GM21717 (cell line): ENCODE measurements around the gene BICC1.

Experiments used
- ATAC-seq: cut with Tn5 transposase; IDR thresholded peaks from one replicate; pipeline ENCODE4 v1.9.1; 2021; ENCODE audit warnings: mild to moderate bottlenecking, moderate library complexity; ENCODE audit not compliant: unreplicated experiment

Gene BICC1

GRCh38 chr10:58560068-58560467 lies 47.4 kb downstream of the BICC1 start:
- no peak for ATAC-seq

- ATAC-seq = no peak
Measured at GRCh38 chr10:58565271-58565670, 52.6 kb downstream of the BICC1 start.

- ATAC-seq = no peak
Measured at GRCh38 chr10:58567652-58568051, 55.0 kb downstream of the BICC1 start.

GRCh38 chr10:58568428-58568935 lies 55.8 kb downstream of the BICC1 start:
- ATAC-seq = no peak

GRCh38 chr10:58570307-58570723 lies 57.6 kb downstream of the BICC1 start:
- ATAC-seq = no peak

GRCh38 chr10:58570979-58571378 lies 58.3 kb downstream of the BICC1 start:
- ATAC-seq = no peak

GRCh38 chr10:58573144-58573543 lies 60.5 kb downstream of the BICC1 start:
- ATAC-seq = no peak

- ATAC-seq = no peak
Measured at GRCh38 chr10:58574058-58574457, 61.4 kb downstream of the BICC1 start.

GRCh38 chr10:58575491-58575890 lies 62.8 kb downstream of the BICC1 start:
- ATAC-seq = no peak

- ATAC-seq = no peak
Measured at GRCh38 chr10:58576751-58577436, 64.2 kb downstream of the BICC1 start.

GRCh38 chr10:58577437-58577777 lies 64.7 kb downstream of the BICC1 start:
- ATAC-seq = no peak

GRCh38 chr10:58578366-58578765 lies 65.7 kb downstream of the BICC1 start:
- no peak for ATAC-seq

GRCh38 chr10:58579011-58579655 lies 66.5 kb downstream of the BICC1 start:
- ATAC-seq = no peak

GRCh38 chr10:58582045-58582444 lies 69.4 kb downstream of the BICC1 start:
- ATAC-seq = no peak

GRCh38 chr10:58585435-58585834 lies 72.8 kb downstream of the BICC1 start:
- ATAC-seq = no peak

- ATAC-seq = no peak
Measured at GRCh38 chr10:58586282-58587245, 73.9 kb downstream of the BICC1 start.

- ATAC-seq = no peak
Measured at GRCh38 chr10:58587676-58588075, 75.0 kb downstream of the BICC1 start.

- no peak for ATAC-seq
Measured at GRCh38 chr10:58588673-58589265, 76.1 kb downstream of the BICC1 start.

GRCh38 chr10:58590152-58590840 lies 77.6 kb downstream of the BICC1 start:
- no peak for ATAC-seq

GRCh38 chr10:58590924-58591323 lies 78.3 kb downstream of the BICC1 start:
- no peak for ATAC-seq
